Neural progenitor cell (in vitro differentiated cells): Measurements from ENCODE around the gene HMX3.
A peak's percentile ranks its signal among the peaks of the same experiment; 100 is the strongest.

Source experiments
- CTCF ChIP-seq: fragments of 200-600 bp; sonication (generic); IDR thresholded peaks from 2 replicates; pipeline ENCODE4 v1.5.1; 2017; ENCODE audit warnings: antibody characterized with exemption, mild to moderate bottlenecking
- EZH2 ChIP-seq: fragments of 200-600 bp; sonication (generic); IDR thresholded peaks from 2 replicates; pipeline ENCODE4 v1.6.1; 2017; ENCODE audit warnings: antibody characterized with exemption, mild to moderate bottlenecking, moderate library complexity
- EZH2phosphoT487 ChIP-seq: fragments of 200-600 bp; sonication (generic); IDR thresholded peaks from 2 replicates; pipeline ENCODE4 v1.6.1; 2017; ENCODE audit warnings: antibody characterized with exemption

- no peak for TF ChIP-seq CTCF
- no peak for TF ChIP-seq EZH2phosphoT487
- peak; percentile 18 for TF ChIP-seq EZH2
These were observed 19.1 kb downstream of the HMX3 start for GRCh38 chr10:123154711-123155505.
